HG03097 (cell line): ENCODE data around the gene DYSF.

Source experiments
- ATAC-seq: cut with Tn5 transposase; IDR thresholded peaks from one replicate; pipeline ENCODE4 v1.9.1; 2021; ENCODE audit not compliant: unreplicated experiment, low FRiP score

The DYSF gene

DNA sequence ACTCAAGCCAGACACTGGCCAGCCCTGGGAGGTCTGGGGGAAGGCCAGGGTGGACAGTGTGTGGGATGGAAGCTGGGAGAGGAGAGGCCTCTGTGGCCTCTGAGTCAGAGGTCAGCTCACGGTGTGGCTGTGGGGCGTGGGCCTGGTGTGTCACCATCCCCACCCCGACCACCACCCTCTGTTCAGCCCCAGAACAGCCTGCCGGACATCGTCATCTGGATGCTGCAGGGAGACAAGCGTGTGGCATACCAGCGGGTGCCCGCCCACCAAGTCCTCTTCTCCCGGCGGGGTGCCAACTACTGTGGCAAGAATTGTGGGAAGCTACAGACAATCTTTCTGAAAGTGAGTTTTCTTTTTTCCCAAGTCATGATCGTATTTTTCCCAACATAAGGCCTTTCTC lies 110.5 kb downstream of the DYSF start:
- no peak for ATAC-seq

DNA sequence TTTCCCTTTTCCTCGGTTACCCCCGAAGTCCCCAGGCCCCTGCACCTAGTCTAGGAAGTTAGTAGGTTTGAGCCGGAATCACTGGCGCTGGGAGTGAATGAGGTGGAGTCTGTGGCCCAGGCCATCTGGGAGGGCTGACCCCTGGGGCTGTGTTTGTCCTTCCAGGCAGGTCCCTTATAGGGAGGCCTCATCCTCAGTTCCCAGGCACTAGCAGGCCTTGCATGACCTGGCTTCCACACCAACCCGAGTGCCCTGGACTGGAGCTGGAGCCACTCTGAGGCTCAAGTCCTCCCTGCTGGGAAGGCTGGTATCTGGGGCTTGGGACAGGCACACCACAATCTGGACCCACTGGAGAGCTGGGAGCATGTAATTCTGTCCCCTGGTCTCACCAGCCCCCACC lies 111.0 kb downstream of the DYSF start:
- ATAC-seq = no peak

DNA sequence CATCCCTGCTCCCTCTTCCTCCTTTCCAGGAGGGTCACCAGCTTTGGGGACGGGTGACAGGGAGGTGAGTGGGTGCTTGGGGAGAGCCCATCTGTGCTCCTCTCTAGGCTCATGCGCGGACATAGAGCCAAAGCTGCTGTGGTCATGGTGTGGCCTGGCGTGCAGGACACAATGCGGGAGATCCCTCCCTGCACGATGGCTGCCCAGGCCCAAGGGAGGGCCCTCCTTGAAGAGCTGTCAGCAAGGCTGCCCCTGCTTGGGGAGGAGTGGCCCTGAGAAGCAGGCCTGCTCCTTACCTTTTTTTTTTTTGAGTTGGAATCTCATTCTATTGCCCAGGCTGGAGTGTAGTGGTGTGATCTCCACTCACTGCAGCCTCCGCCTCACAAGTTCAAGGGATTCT lies 111.4 kb downstream of the DYSF start:
- no peak for ATAC-seq

DNA sequence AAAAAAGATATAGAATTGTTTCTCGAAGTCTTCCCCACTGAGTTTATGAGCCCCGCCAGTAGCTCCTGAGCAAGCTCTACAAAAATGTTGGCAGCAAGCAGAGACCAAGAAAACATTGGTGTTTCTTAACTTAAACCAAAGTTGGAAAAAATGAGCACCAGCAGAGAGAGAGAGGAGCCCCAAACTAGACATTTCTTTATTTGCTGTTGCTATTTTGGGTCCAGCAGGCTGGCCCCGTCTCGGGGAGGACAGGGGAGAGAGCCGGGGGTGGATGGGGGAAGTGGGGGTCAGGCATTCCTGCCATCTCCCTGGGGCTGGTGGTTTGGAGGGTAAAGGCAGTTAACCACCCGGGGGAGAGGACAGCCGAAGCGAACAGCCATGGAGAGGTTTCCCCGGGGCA lies 113.0 kb downstream of the DYSF start:
- ATAC-seq = no peak

DNA sequence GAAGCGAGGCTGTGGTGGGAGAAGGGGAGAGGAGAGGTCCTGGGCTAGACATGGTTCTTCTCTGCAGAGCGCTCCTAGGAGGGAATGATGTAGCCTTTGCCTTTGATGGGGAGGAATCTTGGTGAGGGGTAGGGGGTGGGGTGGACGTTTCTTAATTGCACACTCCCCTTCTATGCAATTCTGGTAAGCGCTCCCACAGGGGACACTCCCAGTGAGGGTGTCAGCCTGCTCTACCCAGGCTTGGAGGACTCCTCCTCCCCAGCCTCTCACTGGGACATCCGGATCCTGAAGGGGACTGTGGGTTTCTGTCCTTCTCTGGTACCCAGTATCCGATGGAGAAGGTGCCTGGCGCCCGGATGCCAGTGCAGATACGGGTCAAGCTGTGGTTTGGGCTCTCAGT lies 114.3 kb downstream of the DYSF start:
- no peak for ATAC-seq

DNA sequence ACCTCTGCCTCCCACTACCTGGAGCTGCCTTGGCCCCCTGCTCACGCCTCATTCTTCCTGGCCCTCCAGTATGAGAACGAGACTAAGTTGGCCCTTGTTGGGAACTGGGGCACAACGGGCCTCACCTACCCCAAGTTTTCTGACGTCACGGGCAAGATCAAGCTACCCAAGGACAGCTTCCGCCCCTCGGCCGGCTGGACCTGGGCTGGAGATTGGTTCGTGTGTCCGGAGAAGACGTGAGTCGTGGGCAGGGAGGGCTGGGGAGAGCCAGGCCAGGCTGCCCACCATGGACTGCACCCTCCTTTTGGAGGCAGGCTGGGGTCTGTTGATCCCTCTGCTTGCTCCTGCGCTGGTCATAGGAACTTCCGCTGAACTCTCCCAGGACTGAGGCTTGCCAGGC lies 114.7 kb downstream of the DYSF start:
- no peak for ATAC-seq

DNA sequence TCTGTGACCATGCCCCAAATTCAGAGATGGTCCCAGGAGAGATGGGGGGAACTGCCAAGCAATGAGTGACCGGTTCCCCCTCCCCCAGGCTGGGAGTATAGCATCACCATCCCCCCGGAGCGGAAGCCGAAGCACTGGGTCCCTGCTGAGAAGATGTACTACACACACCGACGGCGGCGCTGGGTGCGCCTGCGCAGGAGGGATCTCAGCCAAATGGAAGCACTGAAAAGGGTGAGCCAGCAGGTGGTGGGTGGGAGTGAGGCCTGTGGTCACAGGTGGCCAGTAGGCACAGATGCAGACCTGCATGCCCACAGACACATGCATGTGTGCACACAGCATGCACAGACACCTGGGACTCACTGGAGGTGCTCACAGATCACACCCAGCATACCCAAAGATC lies 117.2 kb downstream of the DYSF start:
- no peak for ATAC-seq

DNA sequence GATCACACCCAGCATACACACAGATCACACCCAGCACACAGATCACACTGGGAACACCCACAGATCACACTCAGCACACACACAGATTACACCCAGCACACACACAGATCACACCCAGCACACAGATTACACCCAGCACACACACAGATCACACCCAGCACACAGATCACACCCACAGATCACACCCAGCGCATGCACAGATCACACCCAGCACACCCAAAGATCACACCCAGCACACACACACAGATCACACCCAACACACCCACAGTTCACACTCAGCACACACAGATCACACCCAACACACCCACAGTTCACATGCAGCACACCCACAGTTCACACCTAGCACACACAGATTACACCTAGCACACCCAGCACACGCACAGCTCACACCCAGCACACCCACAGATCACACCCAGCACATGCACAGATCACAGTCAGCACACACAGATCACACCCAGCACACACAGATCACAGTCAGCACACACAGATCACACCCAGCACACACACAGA lies 117.6 kb downstream of the DYSF start:
- no peak for ATAC-seq

DNA sequence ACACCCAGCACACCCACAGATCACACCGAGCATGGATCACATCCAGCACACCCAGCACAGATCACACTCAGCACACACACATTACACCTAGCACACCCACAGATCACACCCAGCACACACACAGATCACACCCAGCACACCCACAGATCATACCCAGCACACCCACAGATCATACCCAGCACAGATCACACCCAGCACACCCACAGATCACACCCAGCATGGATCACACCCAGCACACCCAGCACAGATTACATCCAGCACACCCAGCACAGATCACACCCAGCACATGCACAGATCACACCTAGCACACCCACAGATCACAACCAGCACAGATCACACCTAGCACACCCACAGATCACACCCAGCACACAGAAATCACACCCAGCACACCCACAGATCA lies 118.6 kb downstream of the DYSF start:
- ATAC-seq = no peak

DNA sequence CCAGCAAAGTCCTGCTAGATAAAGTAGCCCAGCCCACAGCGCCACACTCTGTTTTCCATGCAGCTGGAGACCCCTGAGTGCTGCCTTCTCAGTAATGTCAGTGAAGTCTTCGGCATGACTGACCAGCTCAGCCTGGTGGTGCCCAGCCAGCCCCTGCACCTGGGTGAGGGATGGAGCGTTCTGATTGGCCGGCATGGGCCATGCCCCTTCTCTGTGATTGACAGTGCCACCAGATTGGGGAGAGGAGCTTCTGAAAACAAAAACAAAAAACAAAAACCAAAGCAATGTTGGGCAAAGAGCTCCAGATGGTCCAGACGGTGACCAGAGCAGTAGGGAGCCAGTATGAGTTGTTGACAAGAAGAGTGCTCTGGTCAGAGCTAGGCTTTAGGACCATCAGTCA lies 122.6 kb downstream of the DYSF start:
- no peak for ATAC-seq

DNA sequence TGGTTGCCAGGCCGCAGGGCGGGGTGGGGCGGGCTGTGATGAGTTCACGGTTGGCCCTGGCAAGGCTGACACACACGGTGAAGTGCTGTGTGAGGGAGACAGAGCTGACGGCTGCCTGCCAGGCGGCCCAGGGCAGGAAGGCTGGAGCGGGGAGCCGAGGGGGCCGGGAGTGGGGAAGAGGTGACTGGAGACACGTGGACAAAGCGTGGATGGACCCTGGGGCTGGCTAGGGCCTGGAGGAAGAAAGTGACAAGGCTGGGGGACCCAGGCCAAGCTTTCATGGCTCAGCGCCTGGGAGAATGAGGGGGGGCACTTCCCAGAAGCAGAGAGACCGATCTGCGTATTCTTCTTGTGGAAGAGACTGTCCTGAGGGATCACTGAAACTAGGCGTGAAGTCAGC lies 123.2 kb downstream of the DYSF start:
- no peak for ATAC-seq

DNA sequence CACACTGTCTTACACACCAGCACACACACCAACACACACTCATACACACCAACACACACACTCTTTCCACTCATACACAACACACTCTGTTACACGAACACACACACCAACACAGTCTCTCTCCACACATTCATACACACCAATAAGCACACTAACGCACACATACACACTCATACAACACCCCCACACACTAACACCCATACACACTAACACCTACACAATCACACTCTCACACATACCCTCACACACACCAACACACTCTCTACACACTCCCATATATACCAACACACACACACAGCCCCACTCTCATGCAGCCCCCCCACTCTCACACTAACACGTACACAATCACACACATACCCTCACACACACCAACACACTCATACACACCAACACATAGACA lies 123.8 kb downstream of the DYSF start:
- ATAC-seq = no peak

DNA sequence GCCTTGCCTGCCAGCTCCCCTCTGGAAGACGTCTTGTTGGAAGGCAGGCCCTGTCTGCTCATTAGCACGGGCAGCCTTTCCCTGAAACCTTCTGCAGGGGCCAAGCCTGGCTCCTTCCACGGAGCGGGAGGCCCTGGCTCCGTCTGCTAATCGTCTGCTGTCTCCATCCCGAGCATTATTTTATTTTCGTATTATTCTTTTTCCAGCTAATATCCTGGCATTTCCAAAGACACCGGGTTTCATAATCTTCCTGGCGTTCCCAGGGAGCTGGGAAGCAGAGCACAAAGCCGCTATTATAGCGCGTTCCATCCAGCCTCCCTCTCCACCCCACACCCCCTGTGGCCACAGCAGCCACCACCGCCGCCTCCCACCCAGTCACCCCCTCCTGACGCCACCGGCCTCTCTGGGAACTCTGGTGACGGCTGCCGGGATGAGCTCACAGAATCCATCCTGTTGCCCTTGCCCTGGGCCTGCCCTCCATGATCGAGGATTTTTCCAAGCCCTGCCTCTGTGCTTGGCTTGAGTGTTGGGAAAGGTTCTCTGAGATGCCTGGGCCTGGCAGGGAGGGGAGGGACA lies 125.5 kb downstream of the DYSF start:
- ATAC-seq = no peak

DNA sequence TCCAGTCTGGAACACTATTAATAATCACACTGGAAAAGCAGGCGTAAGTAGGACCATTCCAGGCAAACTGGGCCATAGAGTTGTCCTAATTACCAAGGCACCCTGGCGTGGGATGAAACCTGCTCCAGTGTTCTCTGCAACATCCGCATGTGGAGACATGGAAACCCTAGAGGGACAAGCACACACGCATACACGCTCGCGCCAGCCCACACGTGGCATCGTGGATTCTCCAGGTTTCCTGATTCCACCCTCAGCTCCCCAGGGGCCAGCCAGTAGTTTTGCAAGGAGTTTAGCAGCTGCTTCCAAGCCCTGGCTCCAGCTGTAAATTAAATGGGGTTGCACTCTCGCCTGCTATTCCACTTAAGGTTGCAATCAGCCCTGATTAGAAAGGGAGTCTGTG lies 127.7 kb downstream of the DYSF start:
- ATAC-seq = no peak

DNA sequence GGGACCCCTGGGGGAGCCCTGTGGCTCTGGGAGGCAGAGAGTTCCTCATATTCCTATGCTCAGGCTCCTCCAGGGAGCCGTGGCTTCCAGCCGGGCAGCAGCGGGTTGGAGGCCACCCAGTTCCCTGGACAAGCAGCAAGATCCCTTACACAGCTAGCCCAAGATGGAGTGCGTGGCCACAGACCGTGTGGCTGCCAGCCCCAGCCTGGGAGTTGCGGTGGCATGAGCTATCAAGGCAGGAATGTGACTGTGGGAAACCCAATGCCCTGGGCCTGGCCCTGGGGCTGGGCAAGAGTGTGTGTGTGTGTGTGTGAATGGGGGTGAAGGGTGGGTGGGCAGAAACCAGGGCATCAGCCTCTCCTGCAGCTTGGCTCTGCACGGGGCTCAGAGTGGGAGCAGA lies 130.5 kb downstream of the DYSF start:
- ATAC-seq = no peak

DNA sequence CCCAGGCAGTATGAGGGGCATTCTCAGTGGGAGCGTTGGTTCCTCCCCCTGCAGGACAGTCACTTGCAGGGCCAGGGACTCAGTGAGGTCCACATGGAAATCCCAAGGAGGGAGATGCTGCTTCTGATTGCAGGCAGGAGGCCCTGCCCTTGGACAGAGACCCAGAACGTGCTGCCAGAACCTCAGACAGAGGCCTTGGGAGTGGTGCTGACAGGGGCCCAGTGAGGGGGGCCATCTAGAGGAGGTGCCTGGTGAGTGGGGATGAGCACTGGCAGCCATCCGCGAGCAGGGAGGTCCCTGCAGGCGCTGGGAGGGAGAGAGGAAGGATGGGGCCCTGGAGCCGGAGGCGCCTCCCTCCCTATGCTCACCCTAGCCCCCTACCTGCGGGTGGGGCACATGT lies 133.1 kb downstream of the DYSF start:
- ATAC-seq = no peak

DNA sequence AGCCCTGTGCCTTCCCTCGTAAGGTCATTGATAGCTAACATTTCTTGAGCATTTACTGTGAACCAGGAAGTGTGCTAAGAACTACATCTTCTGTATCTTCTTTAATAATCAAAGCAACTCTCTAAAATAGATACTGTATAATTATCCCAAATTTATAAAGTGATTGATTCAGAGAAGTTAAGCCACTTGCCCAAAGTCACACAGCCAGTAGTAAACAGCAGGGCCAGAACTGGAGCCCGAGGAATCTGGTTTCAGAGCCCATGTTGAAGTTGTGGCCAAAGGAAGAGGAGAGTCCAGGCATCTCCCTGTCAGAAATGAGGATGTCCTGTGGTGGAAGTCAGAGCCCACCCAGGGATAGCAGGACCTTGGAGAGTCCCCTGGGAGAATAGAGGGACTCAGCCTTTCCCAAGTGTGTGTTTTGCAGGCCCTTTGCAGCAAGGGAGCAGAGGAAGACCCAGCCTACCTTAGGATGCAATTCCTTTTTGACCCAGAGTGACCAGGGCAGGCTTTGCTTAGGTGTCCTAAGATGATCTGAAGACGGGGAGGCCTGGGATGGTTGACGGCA lies 134.2 kb downstream of the DYSF start:
- no peak for ATAC-seq

DNA sequence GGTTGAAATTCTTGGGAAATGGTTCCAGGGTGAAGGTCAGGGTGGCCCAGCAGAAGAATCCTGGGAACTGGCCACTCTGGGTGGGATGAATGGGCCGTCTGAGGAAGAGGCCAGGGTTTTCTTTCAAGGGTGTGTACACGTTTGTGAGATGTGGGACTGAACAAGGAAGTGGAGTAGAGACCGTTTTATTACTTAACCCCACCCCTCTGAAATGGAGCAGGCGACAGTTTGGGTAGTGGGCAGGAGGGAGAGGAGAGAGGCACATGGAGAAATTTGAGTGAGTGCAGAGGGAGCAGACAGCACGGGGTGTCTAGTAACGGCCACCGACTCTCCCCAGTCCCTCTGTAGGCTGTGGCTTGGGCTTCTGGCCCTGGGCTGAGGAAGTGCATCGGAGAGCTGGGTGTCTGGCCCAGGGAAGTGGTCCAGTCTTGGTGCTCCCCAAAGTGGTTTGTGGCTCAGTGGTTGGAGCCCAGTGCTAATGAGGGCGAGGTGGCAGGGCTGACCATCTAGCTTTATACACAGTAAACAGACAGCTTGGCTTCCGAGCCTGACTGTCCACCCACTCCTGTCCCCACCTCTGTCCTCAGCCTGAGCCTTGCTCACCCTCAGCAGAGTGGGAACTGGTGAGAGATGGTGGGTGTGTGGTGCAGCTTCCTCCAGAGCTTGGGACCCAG lies 135.3 kb downstream of the DYSF start:
- no peak for ATAC-seq

DNA sequence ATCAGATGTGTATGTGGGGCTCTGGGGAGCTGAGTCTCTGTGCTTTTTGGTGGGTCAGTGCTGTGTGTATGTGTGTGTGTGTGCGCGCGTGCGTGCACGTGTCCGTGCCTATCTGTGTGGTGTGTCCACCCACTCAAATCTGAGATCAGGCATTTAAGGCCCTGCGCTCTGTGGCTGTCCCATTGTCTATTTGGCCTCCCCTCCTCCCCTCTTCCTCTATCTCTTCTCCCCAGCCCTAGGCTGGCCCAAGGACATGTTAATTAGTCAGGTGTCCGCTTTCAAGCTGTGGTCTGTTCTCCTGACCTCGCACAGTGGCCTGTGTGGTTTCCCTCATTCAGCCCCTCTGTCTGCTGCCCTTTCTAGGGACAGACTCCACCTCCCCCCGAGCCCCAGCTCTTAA lies 136.4 kb downstream of the DYSF start:
- ATAC-seq = no peak

DNA sequence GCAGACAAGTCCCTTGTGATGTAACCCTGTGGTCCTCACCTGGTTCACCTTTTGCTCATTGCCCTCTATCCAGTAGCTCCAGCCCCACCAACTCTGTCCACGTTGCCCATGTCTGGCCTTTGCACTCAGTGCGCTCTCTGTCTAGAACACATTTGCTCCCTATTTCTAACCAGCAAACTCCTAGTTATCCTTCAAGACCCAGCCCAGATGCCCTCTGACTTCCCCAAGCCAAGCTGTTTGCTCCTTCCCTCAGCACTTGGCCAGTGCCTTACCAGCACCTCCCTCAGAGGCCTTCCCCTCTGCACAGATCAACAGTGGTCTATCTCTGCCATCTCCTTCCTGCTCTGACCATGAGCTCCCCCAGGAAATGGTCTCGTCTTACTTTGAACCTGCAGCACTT lies 137.7 kb downstream of the DYSF start:
- no peak for ATAC-seq

DNA sequence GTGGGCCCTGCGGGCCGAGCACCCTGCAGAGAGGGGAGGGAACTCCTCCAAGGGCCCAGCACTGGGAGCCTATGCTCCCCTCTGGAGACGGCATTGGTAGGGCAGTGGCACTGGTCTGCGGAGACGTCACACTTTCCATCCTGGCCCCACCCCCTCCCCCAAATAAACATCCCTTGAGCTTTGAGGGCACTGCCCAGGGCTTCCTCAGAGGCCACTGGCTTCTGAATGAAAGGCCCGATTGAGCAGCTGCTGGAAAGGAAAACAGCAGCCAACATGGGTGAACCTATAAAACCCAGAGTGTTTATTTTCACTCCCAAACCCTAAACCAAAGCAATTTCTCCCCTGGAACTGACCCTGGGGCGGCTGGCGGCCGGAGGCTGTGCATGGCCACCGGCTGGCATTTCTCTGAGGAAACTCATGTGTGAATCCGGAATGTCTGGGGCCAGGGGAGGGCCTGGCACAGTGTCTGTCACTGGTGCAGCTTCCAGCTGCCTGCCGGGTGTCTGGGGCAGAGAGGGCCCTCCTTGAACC lies 138.9 kb downstream of the DYSF start:
- ATAC-seq = no peak

DNA sequence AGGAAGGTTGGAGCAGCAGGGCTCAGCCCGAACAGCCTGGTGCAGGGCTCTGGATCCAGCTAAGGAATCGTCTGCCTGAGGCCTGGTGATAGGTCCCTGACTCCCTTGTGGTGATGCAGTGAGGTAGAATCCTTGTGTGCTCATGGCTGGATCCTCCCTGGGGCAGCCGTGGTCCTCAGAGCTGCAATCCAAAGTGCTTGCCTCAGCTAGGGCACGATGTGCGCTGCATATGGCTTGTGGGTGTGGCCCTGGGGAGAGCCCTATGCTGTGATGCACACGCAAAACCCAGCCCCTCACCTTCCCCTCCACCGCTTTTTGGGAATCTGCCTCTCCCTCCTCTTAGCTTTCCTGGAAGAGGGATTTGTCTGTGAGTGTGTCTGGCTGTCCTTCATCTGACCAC lies 142.2 kb downstream of the DYSF start:
- ATAC-seq = no peak
